Activated CD4-positive, alpha-beta T cell treated with anti-CD3 and anti-CD28 coated beads, Interleukin-10, Interleukin-2, amounts not matched to agents 100 ng/mL and 50 ng/mL, durations not matched to agents 16 hours and 8 hours (primary cell): ENCODE measurements around the gene RAX2.
A peak's percentile ranks its signal among the peaks of the same experiment; 100 is the strongest.
"Not testable (repeated sequence)": the region's sequence is repeated elsewhere in the genome, so short reads cannot be mapped to it uniquely, and the experiment has no call there.

Experiments used
- DNase-seq: peaks from one replicate; pipeline ENCODE4 v3.0.0-alpha.2; 2020

The RAX2 gene

DNA sequence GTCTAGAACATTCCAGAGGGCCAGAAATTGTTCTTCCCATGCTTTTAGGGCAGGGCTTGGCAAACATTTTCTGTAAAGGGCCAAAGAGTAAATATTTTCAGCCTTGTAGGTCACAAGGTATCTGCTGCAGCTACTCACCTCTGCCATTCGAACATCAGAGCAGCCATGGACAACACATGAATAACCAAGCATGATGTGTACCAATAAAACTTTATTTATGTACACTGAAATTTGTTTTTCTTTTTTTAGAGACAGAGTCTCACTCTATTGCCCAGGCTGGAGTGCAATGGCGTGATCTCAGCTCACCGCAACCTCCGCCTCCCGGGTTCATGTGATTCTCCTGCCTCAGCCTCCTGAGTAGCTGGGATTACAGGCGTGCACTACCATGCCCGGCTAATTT lies 14.3 kb downstream of the RAX2 start:
- not testable (repeated sequence) for DNase-seq

DNA sequence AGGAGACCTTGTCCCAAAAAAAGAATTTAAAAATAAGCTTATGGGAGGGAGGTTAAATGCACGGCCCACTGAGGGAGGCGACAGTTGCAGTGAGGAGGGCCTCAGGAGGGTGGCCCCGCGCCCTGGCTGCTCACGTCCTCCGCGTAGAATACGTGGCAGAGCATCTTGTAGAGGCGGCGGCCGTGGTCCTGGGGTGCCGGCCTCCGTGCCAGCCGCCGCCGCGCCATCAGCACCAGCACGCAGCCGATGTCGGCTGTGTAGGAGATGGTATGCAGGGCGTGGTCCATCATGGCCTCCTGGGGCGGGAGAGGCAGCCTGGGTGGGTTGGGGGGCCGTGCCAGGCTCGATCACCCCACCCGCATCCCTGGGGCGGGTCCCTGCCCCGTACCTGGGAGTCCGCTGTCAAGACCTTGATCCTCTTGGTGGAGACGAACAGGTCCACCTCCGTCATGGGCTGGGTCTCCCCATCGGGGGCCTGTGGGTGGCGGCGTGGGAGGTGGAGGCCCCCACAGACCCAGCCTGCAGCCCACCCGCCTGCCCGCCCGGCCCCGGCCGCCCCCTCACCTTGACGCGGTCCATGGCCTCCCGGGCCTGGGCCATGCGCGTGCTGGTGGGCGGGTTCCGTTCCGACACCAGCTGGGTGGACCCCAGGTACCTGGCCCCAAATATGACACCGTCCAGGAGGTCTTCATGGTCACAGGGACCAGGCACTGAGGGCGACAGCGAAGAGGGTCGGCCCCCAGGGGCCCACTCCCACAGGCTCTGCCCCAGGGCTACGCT lies 18.2 kb downstream of the RAX2 start:
- no peak for DNase-seq

DNA sequence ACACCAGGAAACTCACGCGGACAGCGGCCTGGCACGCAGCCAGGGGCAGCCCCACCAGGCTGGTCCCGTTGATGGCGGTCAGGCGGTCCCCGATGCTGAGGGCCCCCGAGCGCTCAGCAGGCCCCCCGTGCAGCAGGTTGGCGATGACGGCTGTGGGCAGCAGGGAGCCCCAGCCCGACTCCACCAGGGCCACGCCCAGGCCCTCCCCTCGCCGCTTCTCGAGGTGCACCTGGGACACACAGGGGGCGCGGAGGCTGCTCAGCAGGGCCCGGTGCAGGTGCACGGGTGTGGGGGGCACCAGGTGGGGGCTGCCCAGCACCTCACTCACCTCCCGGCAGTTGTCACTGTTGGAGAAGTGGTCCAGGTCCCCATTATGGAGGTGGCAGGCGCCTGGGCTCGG lies 19.5 kb downstream of the RAX2 start:
- no peak for DNase-seq

DNA sequence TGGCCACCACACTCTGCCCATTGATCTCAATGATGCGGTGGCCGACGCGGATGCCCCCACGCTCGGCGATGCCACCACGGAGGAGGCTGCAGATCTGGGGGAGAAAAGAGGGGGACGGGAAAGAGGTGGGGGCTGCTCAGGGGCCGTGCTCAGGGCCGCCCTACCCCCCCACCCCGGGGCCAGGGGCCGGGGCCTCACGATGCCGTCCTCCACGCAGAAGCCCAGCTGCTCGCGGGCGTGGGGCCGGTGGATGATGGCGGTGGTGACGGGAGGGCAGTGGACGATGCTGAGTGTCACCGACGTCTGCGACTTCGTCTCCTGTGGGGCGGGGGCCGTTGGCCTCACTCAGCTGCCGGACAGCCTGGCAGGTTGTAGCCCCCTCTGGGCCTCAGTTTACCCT lies 20.8 kb downstream of the RAX2 start:
- no peak for DNase-seq

DNA sequence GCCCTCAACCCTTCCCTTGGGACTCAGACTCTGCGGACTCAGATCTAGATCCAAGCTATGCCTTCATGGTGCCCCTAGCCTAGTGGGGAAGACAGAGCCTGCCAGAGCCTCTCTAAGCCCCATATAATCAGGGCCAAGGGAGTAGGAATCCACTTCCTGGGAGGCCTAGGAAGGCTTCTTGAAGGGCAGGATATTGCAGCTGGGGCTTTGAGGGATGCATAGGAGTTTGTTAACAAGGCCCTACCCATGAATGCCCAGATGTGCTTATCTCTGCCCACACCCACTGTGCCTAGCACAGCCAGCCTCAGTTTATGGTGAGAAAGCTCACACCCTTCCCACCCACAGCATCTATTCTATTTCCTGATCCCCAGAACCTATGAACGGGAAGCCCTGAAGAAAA lies 21.8 kb downstream of the RAX2 start:
- no peak for DNase-seq

DNA sequence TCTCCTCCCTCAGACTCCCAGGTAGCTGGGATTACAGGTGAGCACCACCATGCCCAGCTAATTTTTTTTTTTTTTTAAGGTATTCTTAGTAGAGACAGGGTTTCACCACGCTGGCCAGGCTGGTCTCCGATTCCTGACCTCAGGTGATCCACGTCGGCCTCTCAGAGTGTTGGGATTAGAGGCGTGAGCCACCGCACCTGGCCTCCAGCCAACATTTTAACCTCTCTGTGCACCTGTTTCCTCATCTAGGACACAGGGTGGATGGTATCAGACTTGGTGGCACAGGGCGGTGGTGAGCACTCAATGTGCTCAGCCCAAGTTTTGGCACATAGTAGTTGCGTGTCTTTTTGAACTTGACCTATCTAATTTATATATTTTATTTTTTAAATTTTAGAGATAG lies 23.1 kb downstream of the RAX2 start:
- no peak for DNase-seq

DNA sequence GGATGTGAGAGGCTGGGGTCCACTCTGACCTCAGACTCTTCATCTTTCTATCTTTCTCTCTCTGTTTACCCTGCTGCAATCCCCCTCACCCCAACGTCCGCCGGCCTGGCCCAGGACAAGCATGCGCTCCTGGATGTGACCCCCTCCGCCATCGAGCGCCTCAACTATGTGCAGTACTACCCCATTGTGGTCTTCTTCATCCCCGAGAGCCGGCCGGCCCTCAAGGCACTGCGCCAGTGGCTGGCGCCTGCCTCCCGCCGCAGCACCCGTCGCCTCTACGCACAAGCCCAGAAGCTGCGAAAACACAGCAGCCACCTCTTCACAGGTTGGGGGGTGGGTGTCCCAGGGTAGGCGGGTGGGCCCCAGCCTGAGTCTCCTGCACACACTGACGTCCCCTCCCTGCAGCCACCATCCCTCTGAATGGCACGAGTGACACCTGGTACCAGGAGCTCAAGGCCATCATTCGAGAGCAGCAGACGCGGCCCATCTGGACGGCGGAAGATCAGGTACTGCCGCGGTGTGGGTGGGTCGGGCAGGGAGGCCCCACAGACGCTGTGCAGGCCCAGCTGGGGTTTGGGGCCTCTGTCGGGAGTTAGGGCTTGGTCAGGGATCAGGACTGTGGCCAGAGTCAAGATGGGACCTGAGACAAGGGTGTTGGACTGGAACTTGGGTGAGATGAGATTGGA lies 25.5 kb downstream of the RAX2 start:
- no peak for DNase-seq

DNA sequence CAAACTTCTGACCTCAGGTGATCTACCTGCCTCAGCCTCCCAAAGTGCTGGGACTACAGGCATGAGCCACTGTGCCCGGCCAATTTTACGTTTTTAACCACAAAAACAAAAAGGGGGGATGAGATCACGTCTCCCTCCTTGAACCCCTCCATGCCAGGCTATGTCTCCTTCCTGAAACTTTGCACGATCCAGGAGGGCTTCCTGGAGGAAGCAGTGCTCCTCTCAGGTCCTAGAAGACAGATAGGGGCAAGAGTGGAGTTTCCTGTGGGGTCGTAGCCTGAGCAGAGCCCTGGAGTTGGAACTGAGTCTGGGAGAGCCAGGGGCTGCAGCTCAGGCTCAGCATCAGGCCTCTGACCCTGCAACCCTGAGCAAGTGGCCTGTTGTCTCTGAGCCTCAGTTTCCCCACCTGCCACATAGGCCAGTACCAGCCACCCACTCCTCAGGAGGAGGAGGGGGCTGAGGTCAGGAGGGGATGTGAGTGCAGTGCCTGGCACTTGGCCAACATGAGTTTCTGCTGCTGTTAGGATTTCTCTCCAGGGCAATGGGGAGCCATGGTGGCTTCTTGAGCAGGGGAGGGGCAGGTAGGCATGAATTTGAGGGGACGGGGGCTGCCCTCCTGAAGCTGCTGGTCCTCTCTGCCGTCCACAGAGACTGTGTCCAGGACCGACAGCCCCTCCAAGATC lies 26.5 kb downstream of the RAX2 start:
- no peak for DNase-seq

DNA sequence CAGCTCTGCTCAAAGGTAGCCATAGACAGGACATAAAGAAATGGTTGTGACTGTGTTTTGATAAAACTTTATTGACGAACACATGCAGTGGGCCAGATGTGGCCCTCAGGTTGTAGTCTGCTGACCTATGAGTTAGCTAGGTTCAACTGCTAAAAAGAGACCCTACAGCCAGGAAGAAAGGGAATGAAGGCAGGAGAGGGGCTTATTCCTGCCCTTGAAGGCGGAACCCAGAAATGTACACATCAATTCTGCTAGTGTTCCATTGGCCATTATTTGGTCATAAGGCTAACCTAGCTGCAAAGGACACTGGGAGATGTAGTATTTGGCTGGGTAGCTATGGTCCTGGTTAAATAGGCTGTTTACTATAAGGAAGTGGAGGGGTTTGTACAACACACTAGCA lies 28.5 kb downstream of the RAX2 start:
- DNase-seq = peak; percentile 8

DNA sequence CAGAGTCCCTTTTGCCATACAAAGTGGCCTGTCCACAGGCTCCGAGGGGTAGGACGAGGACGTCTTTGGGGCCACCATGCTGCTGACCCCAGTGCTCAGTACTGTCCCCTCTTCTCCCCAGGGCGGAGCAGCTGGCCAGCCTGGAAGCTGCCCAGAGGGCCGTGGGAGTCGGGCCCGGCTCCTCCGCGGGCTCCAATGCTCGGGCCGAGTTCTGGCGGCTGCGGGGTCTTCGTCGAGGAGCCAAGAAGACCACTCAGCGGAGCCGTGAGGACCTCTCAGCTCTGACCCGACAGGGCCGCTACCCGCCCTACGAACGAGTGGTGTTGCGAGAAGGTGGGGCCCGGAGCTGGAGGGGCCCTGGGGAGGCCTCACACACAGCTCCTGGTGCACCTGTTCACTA lies 31.6 kb downstream of the RAX2 start:
- no peak for DNase-seq

DNA sequence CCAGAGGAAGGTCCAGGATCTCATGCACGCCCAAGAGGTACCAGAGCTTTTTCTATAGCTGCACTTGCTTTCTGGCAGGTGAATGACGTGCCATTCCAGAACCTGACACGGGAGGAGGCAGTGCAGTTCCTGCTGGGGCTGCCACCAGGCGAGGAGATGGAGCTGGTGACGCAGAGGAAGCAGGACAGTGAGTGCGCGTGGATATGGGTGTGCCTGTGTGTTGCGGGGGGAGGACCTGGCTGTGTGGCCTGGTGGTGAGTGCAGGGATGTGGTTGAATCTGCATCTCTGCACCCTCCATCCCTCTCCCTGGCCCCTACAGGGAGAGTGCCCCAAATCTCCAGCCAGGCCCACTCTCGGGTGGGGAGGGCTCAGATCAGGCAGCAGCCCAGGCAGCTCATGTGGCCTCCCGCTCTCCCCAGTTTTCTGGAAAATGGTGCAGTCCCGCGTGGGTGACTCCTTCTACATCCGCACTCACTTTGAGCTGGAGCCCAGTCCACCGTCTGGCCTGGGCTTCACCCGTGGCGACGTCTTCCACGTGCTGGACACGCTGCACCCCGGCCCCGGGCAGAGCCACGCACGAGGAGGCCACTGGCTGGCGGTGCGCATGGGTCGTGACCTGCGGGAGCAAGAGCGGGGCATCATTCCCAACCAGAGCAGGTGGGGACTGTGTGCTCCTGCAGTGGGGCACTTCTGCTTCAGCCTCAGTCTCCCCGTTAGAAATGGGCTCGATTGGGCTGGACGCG lies 33.4 kb downstream of the RAX2 start:
- no peak for DNase-seq

DNA sequence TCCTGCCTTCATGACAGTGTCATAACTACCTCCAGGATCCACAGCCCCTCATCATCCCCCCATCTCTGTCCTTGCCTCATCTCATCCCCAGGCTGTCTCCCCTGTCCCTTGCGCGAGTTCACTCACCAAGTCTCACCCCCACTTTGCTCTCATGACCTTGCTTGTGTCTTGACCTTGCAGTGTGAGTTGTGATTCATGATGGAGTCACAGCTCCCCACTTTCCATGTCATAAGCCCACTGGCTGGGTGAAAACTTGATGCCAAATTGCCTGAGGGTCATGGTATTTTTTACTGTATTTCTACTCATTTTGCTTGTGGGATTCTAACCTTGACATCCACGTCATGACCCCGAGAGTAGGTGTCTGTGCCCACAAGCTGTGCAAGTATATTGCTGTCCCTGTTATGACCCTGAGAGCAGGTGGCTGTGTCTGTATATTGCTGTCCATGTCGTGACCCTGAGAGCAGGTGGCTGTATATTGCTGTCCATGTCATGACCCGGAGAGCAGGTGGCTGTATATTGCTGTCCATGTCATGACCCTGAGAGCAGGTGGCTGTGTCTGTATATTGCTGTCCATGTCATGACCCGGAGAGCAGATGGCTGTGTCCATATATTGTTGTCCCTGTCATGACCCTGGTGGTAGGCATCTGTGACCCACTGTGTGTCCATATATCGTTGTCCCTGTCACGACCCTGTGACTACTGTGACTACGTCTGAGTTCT lies 34.4 kb downstream of the RAX2 start:
- DNase-seq = no peak

DNA sequence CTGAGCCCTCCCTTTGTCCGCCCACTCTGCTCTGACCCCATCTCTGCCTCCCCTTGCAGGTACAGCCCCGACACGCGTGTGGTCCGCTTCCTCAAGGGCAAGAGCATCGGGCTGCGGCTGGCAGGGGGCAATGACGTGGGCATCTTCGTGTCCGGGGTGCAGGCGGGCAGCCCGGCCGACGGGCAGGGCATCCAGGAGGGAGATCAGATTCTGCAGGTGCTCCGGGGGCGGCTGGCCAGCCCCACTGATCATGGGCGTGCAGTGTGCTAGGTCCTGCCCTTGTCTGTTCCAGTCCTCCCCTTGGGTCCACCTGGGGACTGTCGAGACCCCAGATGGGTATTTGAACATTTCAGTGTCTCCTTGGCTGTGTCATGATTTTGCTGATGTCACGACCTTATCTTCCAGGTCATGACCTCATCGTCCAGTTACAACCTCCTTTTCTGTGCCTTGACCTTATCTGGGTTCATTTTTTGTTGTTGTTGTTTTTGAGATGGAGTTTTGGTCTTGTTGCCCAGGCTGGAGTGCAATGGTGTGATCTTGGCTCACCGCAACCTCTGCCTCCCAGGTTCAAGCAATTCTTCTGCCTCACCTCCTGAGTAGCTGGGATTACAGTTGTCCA lies 35.8 kb downstream of the RAX2 start:
- no peak for DNase-seq

DNA sequence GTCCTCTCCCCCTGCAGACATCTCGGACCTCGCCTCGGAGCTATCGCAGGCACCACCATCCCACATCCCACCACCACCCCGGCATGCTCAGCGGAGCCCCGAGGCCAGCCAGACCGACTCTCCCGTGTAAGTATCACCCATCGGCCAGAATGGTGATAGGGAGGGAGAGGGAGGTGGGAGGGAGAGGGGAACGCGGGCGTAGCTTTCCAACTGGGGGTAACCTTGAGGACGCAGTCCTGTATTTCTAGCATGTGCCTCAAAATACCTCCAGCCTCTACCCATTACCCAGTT lies 37.8 kb downstream of the RAX2 start:
- DNase-seq = no peak

DNA sequence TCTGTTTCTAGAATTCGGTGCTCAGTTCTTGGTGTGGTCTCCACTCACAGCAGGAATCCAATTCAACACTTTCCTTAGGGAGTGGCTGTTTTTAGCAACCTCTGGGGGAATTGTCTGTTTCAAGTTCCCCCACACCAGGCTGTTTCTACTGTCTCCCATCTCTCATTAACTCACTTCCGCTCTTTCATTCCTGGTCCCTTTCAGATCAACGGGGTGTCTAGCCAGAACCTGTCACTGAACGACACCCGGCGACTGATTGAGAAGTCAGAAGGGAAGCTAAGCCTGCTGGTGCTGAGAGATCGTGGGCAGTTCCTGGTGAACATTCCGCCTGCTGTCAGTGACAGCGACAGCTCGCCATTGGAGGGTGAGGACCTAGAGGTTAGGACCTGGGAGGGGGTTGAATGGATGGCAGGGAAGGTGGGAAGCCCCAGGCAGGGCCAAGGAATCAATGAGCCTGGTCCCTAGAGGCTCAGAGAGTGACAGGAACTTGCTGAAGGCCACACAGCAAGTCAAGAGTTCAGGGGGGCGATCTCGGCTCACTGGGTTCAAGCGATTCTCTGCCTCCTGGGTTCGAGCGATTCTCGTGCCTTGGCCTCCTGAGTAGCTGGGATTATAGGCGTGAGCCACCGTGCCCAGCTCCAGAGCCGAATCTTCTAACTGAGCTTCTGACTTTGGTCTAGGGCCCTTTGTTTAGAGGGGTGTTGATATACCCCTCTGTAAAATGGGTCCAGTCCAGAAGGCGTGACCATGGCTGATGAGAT lies 38.3 kb downstream of the RAX2 start:
- DNase-seq = no peak

DNA sequence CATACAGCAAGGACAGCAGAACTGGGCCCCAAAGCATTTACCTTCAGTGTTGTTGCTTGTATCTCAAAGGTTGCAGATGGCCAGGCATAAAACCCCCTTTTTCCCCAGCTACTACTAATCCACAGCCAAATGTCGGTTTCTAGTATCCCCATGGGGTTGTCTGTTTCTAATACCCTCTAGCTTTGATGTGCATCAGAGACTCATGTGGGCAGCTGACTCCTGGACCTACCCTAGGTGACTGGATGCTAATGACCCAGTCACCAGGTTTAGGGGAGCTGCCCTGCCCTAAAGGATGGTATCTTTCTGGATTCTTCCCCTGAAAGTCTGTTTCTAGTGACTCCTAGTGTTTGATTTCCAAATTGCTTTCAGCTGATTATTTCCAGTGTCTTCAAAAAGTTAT lies 39.9 kb downstream of the RAX2 start:
- DNase-seq = no peak

DNA sequence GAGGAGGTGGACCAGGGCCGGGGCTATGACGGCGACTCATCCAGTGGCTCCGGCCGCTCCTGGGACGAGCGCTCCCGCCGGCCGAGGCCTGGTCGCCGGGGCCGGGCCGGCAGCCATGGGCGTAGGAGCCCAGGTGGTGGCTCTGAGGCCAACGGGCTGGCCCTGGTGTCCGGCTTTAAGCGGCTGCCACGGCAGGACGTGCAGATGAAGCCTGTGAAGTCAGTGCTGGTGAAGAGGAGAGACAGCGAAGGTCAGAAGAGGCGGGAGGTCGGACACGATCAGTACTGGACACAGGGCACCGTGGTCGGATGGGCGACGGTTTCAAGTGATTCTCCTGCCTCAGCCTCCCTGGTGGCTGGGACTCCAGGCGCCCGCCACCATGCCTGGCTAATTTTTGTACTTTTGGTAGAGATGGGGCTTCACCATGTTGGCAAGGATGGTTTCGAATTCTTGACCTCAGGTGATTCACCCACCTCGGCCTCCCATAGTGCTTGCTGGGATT lies 41.5 kb downstream of the RAX2 start:
- no peak for DNase-seq

DNA sequence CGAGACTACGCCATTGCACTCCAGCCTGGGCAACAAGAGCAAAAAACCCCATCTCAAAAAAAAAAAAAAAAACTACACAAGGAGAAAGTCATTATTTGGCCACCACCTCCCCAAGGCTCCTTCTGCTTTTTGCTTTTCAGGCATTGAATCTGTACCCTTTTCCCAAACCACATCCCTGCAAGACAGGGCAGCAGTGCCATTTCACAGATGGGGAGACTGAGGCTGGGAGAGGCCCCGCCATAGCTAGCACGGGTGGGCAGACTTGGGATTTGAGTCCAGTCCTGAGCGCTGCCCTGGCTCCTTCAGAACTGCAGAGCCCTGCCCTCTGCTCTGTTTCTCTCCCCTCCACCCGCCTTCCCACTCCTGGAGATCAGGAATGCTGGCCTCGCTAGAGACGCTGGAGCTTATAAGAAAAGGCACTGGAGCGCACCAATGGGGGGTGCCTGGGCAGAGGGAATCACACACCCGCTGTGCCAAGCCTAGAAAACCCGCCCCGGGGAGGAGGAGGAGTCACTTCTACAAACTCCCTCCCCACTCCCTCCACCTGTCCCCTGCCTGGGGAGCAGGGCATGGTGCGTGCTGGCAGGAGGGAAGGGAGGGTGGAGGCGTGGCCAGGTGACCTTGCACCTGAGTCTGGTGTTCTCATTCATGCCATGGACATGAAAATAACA lies 46.3 kb downstream of the RAX2 start:
- DNase-seq = no peak

DNA sequence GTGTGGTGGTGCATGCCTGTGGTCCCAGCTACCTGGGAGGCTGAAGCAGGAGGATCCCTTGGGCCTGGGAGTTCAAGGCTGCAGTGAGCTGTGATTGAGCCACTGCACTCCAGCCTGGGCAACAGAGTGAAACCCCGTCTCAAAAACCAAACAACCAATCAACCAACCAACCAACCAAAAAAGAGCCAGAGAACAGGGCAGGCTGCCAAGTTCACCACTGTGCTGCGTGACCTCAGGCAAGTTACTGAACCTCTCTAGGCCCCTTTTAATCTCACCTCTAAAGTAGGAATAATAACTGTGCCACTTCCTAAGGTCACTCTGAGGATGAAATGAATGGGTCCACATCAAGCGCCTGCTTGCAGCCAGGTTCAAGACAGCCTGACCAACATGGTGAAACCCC lies 46.9 kb downstream of the RAX2 start:
- no peak for DNase-seq

DNA sequence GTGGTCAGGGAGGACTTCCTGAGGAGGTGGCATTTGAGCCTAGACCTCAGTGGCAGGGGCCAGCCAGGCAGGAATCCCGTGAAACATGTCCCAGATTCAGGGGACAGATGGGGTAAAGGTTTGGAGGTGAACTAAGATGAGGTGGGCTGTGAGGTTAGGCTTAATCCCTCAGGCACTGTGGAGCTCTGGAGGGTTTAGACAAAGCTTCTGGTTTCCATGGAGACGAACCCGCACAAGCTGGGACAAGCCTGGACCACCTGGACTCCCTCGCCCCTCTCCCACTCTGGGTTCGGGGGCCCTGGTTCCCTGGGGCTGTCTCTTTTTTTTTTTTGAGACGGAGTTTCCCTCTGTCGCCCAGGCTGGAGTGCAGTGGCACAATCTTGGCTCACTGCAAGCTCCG lies 48.1 kb downstream of the RAX2 start:
- no peak for DNase-seq

DNA sequence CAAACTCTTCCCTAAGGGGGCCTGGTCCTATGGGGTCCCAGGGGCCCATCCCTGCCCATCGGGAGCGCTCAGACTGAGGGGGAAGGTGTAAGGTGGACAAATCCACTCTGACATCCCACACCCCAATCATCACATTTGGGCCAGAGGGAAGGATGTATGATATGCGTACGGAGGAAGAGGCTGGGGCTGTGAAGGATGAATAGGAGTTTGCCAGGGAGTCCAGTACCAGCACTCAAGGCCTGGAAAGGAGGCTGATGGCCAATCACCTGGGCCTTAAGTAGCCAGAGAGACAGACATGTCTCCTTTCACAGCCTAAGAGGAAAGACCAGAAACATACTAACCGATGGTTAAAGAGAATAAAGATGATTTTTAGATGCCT lies 48.9 kb downstream of the RAX2 start:
- DNase-seq = no peak
